Right hindlimb (tissue), 1 donor: ENCODE measurements around the gene SEC14L2.

Experiments
- DNase-seq: peaks from one replicate; pipeline ENCODE4 v3.0.0-alpha.2; 2018

Gene SEC14L2

DNA sequence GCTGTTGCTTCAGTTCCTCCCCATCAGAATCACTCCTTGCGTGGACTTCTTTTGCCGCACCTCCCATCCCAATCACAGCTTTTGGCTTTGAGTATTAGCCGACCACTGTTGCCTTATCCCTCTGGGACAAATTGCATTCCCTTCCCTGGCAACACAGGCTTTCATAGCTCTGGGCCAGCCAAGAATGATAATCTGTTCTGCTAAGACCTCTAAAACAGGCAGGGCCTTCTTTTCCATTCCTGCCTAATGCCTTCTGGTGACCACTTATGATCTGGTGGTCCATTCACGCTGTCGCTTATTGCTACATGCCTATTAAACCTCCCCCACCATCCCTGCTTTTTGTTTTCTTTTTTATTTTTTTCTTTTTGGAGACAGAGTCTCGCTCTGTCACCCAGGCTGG lies 9.6 kb downstream of the SEC14L2 start:
- DNase-seq, result no peak

- no peak for DNase-seq
Observed at GRCh38 chr22:30408388-30409102, 11.7 kb downstream of the SEC14L2 start.

GRCh38 chr22:30411780-30412179 lies 15.0 kb downstream of the SEC14L2 start:
- DNase-seq, result no peak

- no peak for DNase-seq
Observed at GRCh38 chr22:30413001-30413400, 16.2 kb downstream of the SEC14L2 start.

- DNase-seq, result no peak
Observed at GRCh38 chr22:30413745-30414524, 17.1 kb downstream of the SEC14L2 start.

GRCh38 chr22:30414525-30415047 lies 17.8 kb downstream of the SEC14L2 start:
- DNase-seq, result no peak

GRCh38 chr22:30416403-30416802 lies 19.6 kb downstream of the SEC14L2 start:
- DNase-seq, result no peak

- DNase-seq, result no peak
Observed at GRCh38 chr22:30416837-30417236, 20.0 kb downstream of the SEC14L2 start.

DNA sequence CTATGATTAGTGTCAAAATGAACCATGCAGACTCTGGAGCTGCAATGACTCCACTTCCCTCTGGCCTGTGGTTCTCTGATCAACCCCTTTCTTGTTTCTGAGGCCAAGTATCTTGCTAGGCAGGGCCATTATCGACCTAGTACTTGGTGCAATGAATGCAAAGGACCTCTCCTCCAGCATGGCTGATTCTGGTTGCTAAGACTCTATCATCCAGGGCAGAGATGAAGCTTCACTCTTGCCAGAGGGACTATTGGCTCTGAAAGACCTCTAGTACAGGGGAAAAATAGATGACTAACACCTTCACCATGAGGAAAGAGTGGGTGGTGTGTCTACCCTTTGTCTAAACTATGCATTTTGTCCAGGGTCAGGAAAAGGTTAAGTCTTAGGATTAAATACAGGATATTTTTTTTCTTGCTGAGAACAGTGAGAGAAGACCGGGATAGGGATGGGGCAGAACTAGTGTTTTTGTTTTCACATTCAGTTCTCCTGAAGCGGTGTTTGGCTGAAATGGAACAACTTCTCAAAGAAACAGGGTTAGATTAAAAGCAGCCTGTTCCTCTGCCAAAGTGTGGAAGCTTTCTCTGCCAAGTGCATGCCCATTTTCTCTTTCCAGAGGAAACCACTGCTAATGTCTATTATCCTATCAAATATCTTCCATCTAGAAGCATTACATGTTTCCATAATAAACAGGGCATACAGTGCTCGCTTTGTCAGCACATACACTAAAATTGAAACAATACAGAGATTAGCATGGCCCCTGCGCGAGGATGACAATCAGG lies 23.7 kb downstream of the SEC14L2 start:
- no peak for DNase-seq

- DNase-seq, result no peak
Observed at GRCh38 chr22:30421695-30422480, 25.1 kb downstream of the SEC14L2 start.

DNA sequence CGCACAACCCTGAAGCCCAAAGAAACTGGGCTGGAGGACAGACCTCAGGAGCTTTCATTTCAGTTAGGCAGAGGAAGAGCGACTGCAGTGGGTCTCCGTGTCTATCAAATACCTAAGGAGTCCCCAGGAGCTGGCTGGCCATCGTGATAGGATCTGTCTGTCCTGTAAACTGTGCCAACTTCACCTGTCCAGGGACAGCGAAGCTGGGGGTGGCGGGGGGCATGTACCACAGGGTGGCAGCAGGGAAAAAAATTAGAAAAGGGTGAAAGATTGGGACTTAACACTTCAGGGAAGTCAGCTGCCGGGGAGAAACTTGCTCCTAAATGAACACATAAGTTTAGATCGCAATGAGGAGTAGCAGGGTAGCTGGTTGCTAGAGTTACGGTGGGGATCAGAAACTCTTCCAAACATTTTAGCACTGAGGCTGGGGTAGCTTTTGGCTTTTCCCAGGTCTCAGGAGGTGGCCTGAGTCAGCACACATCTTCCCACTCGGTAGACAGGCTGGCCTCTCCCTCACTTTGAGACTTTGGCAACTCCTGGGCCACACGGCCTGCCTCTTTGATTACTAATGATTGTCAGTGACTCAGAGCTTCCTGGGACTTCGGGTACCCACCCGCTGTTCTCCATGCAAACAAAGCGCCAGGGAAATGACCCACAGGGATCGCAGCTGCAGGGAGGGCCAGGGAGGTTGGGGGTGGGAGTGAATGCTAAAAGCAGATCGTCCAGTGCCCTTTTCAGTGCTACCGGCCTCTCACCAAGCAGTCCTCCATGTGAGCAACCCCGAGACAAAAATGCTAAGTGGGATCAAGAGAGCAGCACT lies 25.9 kb downstream of the SEC14L2 start:
- DNase-seq, result peak; percentile 66

GRCh38 chr22:30423301-30423958 lies 26.6 kb downstream of the SEC14L2 start:
- DNase-seq, result no peak

- peak; percentile 100 for DNase-seq
Observed at GRCh38 chr22:30423959-30424533, 27.2 kb downstream of the SEC14L2 start.

DNA sequence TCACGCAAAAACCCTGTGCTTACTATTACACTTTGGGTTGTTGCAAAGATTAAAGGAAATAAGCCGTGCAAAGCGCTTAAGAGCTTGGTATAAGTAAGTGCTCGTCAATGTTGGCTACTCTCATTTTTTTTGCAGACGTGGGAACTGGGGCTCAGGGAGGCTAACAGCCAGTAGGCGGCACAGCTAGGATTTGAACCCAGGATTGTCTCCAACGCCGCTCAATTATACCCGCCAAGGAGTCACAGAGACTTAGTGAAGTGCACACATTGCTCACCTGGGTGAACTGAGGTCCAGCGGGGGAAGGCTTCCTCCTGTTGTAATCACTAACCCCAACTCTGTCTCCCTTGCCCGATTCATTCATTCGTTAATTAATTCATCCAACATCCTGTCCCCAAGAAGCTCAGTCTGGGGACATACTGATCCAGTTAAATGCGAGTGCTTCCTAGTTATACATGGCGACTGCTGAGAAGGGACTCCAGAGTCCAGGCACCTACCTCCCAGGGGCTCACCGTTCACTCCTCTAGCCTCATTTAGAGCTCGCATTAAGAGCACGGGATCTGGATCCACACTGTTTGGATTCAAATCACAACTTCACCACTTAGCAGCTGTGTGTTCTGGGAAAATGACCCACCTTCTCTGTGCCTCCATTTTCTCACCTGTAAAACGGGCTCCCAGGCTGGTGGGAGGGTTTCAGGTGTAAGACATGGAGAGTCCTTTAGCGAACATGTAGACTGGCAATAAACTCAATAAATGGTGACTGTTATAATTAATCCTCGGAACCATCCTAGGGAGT lies 27.9 kb downstream of the SEC14L2 start:
- DNase-seq, result no peak

- DNase-seq, result no peak
Observed at GRCh38 chr22:30425327-30425615, 28.5 kb downstream of the SEC14L2 start.

DNA sequence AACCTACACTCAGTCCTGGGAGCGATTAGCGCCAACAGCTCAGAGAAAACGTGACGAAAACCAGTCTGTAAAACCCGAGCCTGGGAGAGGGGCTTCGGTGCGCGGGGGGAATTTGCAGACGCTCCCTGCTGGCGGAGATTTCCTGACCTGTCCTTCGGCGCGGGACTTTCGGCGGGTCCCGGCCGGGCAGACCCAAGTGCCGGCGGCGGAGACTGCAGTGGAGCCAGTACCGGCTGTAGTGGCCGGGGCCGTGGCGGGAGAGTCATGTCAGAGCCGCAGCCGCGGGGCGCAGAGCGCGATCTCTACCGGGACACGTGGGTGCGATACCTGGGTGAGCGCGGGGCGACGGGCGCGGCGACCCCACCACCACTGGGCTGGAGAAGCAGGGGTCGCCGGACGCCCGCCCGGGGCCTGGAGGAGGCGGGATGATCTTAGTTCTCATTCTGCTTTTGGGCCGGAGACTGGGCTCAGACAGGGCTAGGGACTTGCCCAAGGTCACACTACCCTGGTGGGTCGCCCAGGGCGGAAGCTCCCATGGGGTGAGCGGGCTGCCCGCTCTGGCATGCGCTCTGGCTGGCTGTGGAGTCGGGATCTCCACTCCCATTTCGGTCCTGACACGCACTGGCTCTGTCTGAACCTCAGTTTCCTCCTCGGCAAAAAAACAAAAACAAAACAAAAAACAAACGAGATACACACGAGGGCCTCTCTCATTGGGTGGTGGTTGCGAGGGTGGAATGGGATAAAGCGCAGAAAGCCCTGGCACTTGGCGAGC lies 29.0 kb downstream of the SEC14L2 start, which contains the start of gene MTFP1:
Gene MTFP1, plus strand, starts transcription at position 153 of the 772 bp plus-strand sequence. Its CDS starts 112 bp downstream, at position 265.
- peak; percentile 83 for DNase-seq

GRCh38 chr22:30426388-30427353 lies 29.9 kb downstream of the SEC14L2 start:
- DNase-seq, result peak; percentile 85

DNA sequence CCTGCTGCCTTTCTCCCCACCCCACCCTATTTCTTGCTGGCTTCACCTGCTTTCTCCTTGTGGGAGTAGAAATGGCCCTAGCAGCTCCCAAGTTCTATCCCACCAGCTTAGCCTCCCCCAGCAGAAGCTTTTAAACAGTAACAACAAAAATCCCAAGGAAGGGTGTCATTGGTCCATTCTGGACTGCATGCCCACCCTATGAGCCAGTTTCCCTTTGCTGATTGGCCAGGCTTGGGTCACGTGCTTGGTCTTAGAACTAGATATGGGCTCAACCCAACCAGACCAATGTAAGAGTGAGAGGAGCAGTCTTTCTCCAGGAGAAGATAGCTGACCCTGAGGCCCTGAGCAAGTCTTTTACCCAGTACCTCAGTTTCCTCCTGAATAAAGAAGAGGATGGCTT lies 31.1 kb downstream of the SEC14L2 start:
- DNase-seq, result no peak
